ENCODE measurements around the gene POMGNT2. TPM values are rescaled to one million over a fixed set of nuclear protein-coding genes. Genes with fewer than 3 reads are reported as not detected.

POMGNT2 gene
- total RNA-seq, 2 donors from 2014 or later = 12.7 to 14.5 TPM

GRCh38 chr3:43117257-43117656 is 11.4 kb upstream of the POMGNT2 start:
- H3K9ac ChIP-seq (ENCODE audit: extremely low read depth, low read length, poor library complexity, severe bottlenecking) = no peak overlapping the region
- no peak for TF ChIP-seq CTCF (conservative IDR thresholded peaks at IDR 0.05)
- no peaks in the 10 kb centered on the region for H3K9me3 ChIP-seq (ENCODE audit: control insufficient read depth, low read length)
- peaks cover 9% of the 10 kb centered on the region for H3K4me1 ChIP-seq (ENCODE audit: control insufficient read depth, insufficient read depth, low read length)
- Mint-ChIP-seq H3K27me3 (ENCODE audit: insufficient read depth) (peaks cover 19% of the 10 kb centered on the region), H3K27ac (no peak overlapping the region), H3K4me1 (peaks cover 8% of the 10 kb centered on the region), H3K36me3 (ENCODE audit: low read depth) (no peaks in the 10 kb centered on the region), H3K4me3 (no peak overlapping the region), H3K9me3 (peaks cover 2% of the 10 kb centered on the region)
- no peaks in the 10 kb centered on the region for H3K27me3 ChIP-seq (ENCODE audit: control insufficient read depth, insufficient read depth, low read length, poor library complexity, severe bottlenecking)
- DNase-seq = no peak
- no peaks in the 10 kb centered on the region for H3K36me3 ChIP-seq (ENCODE audit: control insufficient read depth, insufficient read depth, low read length)
- no peak overlapping the region for H3K4me3 ChIP-seq (ENCODE audit: low read length)
- no peak overlapping the region for H3K27ac ChIP-seq (ENCODE audit: low read depth, low read length)
- 92 to 100% methylated on average over 4 of the region's 4 CpGs for WGBS, 2 experiments (ENCODE audit: insufficient coverage in 1 of 2, insufficient read length in 1 of 2)

- Histone ChIP-seq H3K27me3 (ENCODE audit: control insufficient read depth, insufficient read depth, low read length, poor library complexity, severe bottlenecking) (no peaks in the 10 kb centered on the region), H3K4me3 (ENCODE audit: low read length) (peak overlapping the region; percentile 2), H3K27ac (ENCODE audit: low read depth, low read length) (no peak overlapping the region), H3K9ac (ENCODE audit: extremely low read depth, low read length, poor library complexity, severe bottlenecking) (no peak overlapping the region), H3K4me1 (ENCODE audit: control insufficient read depth, insufficient read depth, low read length) (peaks cover 9% of the 10 kb centered on the region), H3K36me3 (ENCODE audit: control insufficient read depth, insufficient read depth, low read length) (no peaks in the 10 kb centered on the region), H3K9me3 (ENCODE audit: control insufficient read depth, low read length) (no peaks in the 10 kb centered on the region)
- Mint-ChIP-seq H3K9me3 (peaks cover 2% of the 10 kb centered on the region), H3K4me1 (peaks cover 8% of the 10 kb centered on the region), H3K27me3 (ENCODE audit: insufficient read depth) (peaks cover 18% of the 10 kb centered on the region), H3K4me3 (no peak overlapping the region), H3K27ac (no peak overlapping the region), H3K36me3 (ENCODE audit: low read depth) (no peaks in the 10 kb centered on the region)
- TF ChIP-seq CTCF (conservative IDR thresholded peaks at IDR 0.05) = no peak
- no peak for DNase-seq
- 91 to 99% methylated on average over 3 of the region's 3 CpGs for WGBS, 2 experiments (ENCODE audit: insufficient coverage in 1 of 2, insufficient read length in 1 of 2)
Measured at GRCh38 chr3:43113671-43114070, 7.8 kb upstream of the POMGNT2 start.

- Mint-ChIP-seq H3K4me3 (peak overlapping the region; percentile 50), H3K4me1 (peaks cover 10% of the 10 kb centered on the region), H3K27me3 (ENCODE audit: insufficient read depth) (peaks cover 33% of the 10 kb centered on the region), H3K27ac (no peak overlapping the region), H3K36me3 (ENCODE audit: low read depth) (no peaks in the 10 kb centered on the region), H3K9me3 (no peaks in the 10 kb centered on the region)
- H3K4me1 ChIP-seq (ENCODE audit: control insufficient read depth, insufficient read depth, low read length) = no peaks in the 10 kb centered on the region
- peak overlapping the region; percentile 77 for H3K4me3 ChIP-seq (ENCODE audit: low read length)
- H3K9me3 ChIP-seq (ENCODE audit: control insufficient read depth, low read length) = no peaks in the 10 kb centered on the region
- no peaks in the 10 kb centered on the region for H3K36me3 ChIP-seq (ENCODE audit: control insufficient read depth, insufficient read depth, low read length)
- no peak for DNase-seq
- H3K27me3 ChIP-seq (ENCODE audit: control insufficient read depth, insufficient read depth, low read length, poor library complexity, severe bottlenecking) = peaks cover 20% of the 10 kb centered on the region
- H3K9ac ChIP-seq (ENCODE audit: extremely low read depth, low read length, poor library complexity, severe bottlenecking) = no peak overlapping the region
- 13 to 21% methylated on average over 3 to 6 of the region's 6 CpGs for WGBS, 2 experiments (ENCODE audit: insufficient coverage in 1 of 2, insufficient read length in 1 of 2)
- no peak for TF ChIP-seq CTCF (conservative IDR thresholded peaks at IDR 0.05)
- H3K27ac ChIP-seq (ENCODE audit: low read depth, low read length) = no peak overlapping the region
Measured at GRCh38 chr3:43106293-43106628, 382 bp upstream of the POMGNT2 start.
